Measurements from ENCODE around the gene PLEKHM3.
"Not testable (repeated sequence)": the region's sequence is repeated elsewhere in the genome, so short reads cannot be mapped to it uniquely, and the experiment has no call there.

PLEKHM3 gene

DNA sequence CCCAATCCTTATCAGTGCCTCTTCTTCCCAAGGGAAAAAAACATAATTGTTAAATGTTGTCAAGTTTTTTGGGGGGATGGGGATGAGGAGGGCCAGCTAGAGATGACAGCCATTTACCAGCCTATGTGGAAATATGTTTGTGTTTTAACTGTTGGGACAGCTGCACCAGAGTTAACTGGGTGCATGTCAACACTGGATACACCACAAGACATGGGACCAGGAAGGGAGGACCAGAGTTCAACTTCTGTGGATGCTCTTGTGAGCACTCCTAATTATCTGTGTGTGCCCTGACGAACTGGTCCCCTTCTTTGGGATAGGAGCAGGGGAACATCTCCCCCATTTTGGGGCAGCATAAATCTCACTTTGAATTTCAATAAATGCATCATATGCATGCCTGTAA, 189.5 kb downstream of the PLEKHM3 start:
- no peak for DNase-seq (ENCODE audit: extremely low read depth in 1 of 2, low read depth in 1 of 2)

DNA sequence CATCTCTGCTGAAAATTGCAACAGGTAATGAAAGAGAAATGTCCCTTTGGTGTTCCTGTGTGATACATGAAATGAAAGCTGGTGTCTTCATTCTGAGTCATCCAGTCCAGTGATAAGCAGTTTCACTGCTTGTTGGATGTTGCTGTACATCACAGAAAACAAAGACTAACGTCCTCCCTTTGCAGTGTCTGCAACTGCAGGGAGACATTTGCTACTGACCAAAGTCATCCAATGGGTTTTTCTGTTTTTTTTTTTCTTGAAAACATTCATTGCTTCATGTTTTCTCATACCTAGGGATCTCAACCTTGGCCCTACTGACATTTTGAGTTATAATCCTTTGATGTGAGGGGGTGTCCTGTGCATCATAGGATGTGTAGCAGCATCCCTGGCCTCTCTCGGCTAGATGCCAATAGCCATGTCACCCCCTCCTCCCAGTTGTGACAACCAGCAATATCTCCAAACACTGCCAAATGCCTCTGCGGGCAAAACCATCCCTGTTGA, 192.0 kb downstream of the PLEKHM3 start:
- no peak for DNase-seq (ENCODE audit: extremely low read depth in 1 of 2, low read depth in 1 of 2)

DNA sequence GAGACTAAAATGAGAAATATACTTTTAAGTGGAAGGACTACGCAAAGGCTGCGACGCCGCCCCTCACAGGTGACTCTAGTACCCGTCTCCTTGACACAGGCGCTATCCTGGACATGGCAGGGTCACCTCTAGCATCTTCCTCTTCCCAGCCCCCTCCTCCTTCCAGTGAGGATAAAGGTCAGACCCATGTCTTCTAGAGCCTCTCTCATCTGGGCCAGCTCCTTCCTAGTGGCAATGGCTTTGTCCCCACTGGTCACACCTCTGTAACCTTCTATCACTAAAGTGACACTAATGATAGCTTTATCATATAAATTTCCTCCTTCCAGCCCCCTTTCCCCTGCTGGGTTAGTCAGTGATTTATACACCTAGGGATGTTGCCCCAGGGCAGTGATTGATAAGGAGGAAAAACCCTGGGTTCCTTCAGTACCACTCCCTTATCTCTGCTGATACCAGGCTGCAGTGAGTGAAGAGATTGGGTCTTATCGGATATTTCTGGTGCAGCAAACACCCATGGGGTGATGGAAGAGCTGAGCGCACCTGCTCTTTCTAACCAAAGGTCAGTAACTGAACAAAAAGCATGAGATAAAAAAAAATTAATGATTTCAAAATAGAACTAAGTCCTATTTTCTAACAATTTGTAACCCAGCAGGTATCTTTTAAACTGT, 193.6 kb downstream of the PLEKHM3 start:
- DNase-seq (ENCODE audit: extremely low read depth in 1 of 2, low read depth in 1 of 2) = no peak

DNA sequence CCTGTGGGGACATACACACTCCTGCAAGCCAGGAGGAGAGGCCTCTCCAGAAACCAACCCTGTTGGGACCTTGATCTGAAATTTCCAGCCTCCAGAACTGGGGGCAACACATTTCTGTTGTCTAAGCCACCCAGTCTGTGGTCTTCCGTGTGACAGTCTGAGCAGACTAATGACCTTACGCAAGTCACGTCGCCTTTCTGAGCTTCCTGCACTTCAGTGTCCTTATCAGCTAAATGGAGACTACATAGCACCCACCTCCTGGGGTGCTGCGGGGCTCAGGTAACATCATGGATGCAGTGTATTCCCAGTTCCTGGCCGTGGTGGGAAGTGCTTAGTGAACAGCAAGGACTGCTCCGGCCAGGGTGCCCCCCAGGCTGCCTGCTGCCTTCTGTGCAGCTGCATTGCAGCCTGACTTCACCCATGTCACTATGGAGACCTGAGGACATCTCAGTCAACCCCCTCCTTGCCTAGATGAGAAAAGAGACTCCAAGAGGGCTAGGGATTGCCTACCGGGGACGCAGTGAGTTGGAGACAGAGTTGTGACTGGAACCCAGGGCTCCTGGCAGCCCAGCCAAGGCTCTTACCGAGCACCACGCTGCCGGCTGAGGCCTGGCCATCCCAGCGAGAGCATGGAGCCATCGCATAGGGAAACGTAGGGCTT, 194.4 kb downstream of the PLEKHM3 start:
- no peak for DNase-seq (ENCODE audit: extremely low read depth in 1 of 2, low read depth in 1 of 2)

DNA sequence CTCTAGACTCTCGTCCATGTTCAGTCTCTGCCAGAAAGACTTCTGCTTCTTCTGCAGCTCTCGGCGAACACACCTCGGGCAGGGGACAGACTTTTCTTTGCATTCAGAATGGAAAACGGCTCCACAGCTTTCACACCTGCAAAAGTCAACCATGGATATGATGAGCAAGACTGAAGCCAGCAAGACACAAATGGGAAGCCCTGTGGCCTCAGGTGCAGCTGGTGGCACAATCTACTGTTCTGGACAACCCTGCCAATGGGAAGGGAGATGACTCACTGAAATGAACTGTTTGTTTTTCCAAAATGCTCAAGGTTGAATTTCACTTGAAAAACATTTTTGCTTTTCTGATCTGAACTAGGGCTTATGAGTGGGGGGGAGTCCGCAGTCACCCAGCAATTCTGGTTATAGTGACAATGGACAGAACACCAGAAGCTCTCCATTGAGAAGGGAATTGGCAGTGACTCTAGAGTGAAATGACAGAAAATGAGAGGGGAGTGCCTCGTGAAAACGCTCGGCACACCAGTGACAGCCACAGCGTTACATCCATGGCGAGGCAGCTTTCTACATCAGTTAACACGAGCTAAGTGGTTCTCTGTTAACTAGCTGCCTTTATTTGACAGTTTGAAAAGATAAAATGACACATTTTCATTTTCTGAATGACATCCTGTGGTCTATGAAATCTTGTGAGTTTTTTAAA, 196.8 kb downstream of the PLEKHM3 start:
- no peak for DNase-seq (ENCODE audit: extremely low read depth in 1 of 2, low read depth in 1 of 2)

DNA sequence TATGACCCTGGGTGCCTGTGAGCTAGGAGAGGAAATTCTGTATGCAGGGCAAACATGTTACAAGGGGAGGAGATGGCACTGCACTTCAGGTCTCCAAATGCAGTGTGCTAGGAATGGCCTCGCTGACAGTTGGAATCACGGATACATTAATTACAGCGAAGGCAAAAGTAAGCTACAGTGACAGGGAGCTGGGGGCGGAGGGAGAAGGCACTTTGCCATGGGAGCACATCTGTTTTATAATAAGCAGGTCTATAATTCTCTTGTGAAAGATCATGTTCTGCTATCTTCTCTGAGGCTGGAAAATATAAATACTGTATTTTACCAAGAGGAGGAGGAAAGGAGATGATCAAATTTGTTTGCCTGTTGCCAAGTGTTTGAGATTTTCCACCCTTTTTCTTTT, 199.3 kb downstream of the PLEKHM3 start:
- no peak for DNase-seq (ENCODE audit: extremely low read depth in 1 of 2, low read depth in 1 of 2)

DNA sequence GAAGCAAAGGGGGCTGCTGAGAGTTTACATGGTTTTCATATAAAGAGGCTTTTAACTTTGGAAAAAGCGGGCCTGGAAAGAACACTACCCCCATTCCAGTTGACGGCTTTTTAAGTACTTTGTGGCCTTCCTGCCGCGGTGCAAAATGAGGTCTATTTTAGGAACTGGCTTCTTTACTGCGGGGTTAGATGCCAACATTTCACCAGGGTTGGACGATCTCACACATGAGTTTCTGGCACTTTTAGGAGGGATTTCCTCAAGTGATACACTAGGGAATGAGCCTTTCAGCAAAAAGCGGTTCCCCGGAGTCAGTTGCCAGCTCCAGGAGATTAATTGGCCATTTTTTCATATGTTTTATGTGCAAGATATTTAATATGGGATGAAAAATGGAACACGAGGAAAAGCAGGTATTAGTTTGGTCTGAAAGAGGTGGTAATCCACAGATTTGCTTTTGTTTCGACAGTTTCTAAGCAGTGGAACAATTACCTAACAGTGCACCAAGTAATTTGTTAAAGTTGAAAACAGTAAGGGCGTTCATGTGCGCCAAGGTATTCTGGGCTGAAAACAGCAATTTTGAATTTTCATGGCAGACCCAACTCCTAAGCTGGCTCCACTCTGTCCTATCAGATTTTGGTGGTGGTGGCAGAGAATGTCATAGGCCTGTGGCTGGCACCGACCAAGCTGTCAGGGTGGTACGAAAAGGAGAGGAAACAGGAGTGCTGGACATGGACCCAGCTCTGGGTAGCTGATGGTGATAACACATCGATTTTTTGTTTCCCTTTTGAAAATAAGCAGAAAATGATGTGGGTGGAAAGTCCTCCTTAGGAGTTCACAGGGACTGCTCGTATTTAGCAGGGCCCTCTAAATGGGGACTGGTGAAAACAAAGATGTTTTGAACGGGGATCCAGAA, 200.0 kb downstream of the PLEKHM3 start:
- no peak for DNase-seq (ENCODE audit: extremely low read depth in 1 of 2, low read depth in 1 of 2)

DNA sequence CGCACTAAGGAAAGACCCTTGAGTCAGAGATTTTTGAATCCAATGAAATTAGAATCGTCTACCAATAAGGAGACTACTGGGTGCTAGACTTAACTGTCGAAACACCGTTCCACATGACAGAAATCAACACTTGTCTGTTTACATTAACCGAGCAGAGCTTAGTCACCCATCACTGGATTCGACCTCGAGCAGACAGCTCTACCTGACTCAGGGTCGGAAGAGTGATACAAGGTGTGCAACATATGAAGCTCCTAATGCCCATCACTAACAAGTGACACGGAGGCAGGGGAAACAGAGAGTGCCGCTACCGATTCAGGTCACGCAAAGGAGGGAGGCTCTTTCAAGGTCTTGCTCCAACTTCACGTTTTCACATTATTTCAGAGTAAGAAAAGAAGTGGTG, 201.5 kb downstream of the PLEKHM3 start:
- no peak for DNase-seq (ENCODE audit: extremely low read depth in 1 of 2, low read depth in 1 of 2)

DNA sequence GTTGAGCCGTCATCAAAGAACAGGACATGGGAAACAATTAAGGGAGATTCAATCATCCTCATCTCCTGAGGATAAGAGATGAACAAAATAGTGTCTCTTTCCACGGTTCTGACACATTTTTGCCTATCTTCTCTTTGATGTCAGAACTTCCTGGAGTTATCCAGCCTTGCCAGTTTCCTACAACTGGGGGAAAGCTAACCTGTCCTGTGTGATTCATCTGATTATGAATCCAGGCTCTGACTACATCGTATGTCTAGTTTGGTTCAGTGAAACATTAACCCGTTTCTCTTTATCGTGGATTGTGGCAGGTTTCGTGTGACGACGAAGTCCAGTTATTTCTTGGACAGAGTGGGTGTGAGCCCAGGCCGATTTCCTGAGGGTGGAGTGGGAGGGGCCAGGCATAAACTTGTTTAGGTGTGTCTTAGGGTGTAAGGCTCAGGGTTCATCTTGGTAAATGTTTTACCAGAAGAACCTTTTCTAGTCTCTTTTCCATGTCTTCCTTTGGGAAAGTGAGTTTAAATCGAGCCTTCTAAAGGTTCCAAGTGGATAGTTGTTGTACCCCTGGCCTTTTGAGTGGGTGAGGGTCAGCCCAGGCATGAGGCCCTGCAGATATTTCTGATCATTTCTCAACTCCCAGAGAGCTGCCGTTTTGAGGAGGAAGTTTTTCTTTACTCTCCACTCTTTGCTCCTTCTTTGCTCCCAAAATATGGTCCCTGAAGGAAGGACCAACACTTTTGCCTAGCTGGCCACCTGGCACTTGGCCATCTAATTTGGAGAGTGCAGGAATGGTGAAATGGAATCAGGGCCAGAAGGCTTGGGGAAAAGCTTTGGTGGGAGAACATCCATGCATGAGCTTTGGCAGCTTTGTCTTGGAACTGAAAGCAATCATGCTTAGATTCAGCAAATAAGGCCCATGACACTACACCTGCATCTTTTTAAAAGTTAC, 205.2 kb downstream of the PLEKHM3 start:
- DNase-seq (ENCODE audit: extremely low read depth in 1 of 2, low read depth in 1 of 2) = no peak

DNA sequence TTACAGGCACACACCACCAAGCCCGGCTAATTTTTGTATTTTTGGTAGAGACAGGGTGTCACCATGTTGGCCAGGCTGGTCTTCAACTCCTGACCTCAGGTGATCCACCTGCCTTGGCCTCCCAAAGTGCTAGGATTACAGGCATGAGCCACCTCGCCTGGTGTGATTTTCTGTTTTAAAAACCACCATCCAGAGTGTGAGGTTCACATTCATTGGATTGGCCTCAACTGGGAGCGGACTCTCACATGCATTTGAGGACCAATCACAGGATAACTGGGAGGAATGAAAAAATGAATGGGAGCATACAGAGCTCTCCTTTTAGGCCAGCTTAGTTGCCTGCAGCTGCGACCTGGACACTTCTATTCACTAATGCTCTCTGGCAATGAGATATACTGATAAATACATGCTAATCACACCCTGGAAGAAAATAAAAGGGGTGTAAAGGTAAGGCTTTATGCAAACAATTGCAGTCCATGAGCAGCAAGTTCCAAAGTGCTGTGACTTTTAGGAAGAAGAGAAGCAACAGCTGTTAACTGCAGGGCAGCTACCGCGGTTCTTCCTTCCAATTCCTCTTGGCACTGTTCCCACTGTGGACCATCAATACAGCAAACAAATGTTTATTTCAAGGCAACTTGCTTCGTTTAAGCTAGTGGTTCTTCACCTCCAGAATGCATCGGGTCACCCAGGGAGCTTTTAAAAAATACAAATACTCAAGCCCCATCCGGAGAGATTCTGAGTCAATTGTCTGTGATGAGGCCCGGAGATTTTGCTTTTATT, 206.1 kb downstream of the PLEKHM3 start:
- DNase-seq (ENCODE audit: extremely low read depth in 1 of 2, low read depth in 1 of 2) = no peak

DNA sequence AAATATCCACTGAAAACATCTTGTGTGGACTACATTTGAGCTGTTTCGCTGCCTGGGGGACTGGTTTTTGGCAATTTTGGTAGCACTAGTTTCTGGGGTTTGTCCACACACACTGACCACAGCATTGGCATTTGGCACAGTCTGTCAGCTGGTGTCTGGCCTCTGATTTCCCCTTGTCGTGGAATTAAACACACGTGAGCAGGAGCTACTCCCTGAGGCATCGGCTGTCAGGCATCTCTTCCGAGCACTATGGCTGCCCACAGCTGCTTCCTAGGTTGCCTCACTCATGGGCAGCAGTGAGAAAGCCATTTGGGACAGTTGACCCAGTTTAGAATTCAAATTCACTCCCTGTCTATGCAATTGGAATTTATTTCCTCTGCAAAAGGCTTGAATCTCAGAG, 208.8 kb downstream of the PLEKHM3 start:
- DNase-seq (ENCODE audit: extremely low read depth in 1 of 2, low read depth in 1 of 2) = no peak

DNA sequence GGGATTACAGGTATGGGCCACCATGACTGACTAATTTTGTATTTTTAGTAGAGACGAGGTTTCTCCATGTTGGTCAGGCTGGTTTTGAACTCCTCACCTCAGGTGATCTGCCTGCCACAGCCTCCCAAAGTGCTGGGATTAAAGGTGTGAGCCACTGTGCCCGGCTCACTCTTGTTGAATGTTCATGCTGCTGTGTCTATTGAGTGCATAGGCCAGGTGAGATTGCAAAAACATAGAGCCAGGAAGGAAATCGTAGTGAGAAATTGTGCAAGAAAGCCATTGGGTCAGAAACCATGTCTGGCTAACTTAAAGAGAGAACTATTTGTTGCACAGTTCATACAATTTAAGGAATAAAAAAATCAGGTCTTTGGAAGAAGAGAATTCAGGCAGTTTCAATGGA, 210.1 kb downstream of the PLEKHM3 start:
- DNase-seq (ENCODE audit: extremely low read depth in 1 of 2, low read depth in 1 of 2) = no peak

DNA sequence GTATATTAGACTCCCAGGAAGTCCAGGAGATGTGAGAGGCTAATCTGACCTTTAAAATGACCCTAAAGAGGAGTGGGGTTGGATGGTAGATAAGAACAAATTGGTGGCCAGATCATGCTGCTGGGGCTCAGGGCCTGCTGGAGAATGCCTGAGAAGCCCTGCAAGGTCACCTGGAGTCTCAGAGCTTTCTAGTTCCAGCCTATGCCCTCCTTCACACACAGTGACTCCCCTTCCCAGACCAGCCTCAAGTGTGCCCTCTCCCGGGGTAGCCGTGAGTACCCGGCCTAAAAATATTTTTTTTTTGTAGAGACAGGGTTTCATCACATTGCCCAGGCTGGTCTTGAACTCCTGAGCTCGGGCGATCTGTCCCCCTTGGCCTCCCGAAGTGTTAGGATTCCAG, 211.4 kb downstream of the PLEKHM3 start:
- DNase-seq (ENCODE audit: extremely low read depth in 1 of 2, low read depth in 1 of 2) = no peak

DNA sequence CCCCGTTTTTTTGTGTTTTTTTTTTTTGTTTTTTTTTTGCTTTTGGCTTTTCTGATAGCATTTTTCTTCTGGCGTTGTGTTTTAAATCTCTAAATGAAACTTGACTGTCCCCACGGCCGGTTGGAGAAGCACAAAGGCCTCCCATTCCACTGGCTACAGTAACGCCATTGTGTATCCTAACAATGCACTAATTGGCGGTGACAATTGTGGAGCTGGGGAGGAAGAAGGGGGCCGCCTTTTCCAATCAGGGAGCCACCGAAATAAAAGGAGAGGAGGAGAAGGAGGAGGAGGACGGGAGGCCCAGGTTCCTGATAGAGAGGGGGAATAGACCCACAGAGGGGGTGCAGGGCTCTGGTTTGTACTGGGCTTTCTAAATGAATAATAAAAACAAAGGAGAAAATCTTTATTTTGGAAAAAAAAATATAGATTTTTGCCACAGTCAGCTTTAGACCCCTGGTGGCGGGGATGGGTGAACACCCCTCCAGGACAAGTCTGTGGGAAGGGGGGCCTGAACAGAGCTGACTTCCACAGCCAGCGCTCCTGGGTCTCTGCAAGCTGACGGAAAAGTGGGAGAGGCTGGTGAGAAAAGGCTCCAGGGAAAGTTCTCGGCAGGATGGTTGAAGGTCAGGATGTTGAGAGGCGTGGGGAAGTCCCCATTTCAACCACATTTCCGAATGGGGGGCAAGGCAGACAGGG, 212.0 kb downstream of the PLEKHM3 start:
- DNase-seq (ENCODE audit: extremely low read depth in 1 of 2, low read depth in 1 of 2) = no peak

DNA sequence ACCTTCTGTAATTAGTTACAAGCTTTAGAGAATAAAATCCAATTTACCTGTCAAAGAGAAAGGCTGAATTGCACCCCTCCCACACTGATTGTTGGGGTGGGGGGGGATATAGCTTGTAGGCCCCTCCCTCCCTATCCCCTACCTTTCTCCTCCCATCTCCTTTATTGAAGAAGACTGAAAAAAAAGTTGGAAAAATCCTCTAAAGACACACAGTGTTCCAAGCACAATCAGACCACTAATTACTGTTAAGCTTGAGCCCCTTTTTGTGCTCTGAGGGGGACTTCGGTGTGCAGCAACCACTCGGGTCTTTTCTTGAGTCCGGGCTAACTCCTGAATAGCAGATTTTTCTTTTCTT, 212.6 kb downstream of the PLEKHM3 start:
- no peak for DNase-seq (ENCODE audit: extremely low read depth in 1 of 2, low read depth in 1 of 2)

DNA sequence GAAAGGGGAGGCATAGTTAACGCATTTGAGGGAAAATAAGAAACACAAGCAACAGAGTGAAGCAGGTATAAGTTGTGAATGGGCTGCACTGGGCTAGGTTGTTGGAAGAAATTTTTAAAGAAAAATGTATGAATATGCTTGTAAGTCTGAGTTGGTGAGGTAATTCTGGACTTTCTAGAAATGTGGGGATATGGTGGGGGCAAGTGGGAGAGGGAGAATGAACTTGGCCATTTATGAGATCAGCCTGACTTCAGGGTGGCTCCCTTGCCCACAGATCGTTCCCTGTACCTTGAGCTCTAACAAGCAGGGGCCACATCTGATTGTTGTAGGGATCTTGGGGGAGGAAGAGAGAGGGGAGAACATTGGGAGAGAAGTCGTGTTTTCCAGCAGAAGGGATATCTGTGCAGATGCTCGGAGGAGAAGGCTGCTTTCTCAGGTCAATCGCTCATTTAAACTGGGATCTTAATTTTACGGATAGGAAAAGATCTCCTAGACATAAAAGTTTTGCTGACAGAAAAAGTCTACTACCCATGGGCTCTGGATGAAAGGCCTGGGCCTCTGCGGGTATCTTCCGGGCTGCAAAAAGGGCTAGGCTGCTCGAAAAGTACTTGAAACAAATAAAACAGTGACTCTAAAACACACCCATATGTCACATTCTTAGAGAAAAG, 213.1 kb downstream of the PLEKHM3 start:
- DNase-seq (ENCODE audit: extremely low read depth in 1 of 2, low read depth in 1 of 2) = no peak

DNA sequence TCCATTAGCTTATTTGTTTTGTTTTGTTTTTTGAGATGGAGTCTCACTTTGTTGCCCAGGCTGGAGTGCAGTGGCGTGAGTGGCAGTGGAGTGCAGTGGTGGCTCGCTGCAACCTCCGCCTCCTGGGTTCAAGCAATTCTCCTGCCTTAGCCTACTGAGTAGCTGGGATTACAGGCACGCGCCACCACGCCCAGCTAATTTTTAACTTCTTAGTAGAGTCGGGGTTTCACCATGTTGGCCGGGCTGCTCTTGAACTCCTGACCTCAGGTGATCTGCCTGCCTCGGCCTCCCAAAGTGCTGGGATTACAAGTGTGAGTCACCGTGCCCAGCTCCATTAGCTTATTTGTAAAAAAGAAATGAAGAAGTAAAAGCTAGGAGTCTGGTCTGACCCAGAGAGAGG, 213.7 kb downstream of the PLEKHM3 start:
- not testable (repeated sequence) for DNase-seq (ENCODE audit: extremely low read depth in 1 of 2, low read depth in 1 of 2)

DNA sequence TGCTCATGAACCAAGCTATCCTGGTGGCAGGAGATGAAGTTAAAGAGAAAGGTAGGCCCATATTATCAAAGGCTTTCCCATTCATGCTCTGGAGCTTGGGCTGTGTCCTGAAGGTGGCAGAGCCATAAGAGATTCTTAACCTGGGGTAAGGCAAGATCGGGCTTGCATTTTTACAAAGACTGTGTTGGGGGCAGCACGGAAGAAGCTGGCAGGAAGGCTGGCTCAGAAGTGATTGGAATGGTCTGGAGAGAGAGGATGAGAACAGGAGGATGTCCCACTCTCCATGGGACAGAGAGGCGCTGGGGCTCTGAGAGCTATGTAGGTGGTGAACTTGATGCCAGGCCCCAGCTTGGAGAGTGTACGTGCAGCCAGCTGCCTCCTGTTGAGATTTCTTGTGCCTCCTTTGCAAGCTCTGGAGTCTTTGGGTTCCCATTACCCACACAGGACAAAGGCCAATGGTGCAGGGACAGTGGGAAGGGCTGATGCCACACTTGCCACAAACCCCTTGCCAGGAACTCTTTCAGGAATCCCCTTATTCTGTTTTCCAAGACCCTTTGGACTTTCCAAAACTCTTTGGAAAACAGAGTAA, 215.0 kb downstream of the PLEKHM3 start:
- no peak for DNase-seq (ENCODE audit: extremely low read depth in 1 of 2, low read depth in 1 of 2)
